ENCODE measurements around the gene MITF.

Gene MITF

DNA sequence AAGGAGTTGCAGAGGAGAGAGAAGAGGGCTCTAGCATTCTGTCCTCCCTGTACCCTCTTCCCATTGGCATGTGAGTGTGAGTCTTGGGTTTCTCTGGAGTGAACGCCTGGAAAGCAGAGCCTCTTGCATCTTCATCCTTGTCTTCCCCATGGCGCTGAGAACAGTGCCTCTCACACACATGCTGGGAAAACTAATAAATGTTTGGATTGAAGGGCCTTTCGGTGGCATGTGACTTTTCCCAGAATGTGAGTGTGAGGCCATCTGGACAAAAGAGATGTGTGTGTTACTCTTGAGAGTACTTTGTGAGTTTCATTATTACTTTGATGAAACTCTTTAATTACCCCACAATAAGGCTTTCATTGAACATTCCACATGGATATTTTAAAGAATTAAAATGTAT, 122.3 kb downstream of the MITF start:
- Histone ChIP-seq H3K4me2 (ENCODE audit: low read length) (no peak overlapping the region), H3K79me2 (ENCODE audit: low read length) (no peaks in the 10 kb centered on the region), H4K20me1 (ENCODE audit: insufficient read depth, low read length) (no peaks in the 10 kb centered on the region), H3K27ac (ENCODE audit: low read length) (no peak overlapping the region), H3K36me3 (replicated peaks; ENCODE audit: low read depth, low read length) (no peaks in the 10 kb centered on the region), H3K27me3 (ENCODE audit: low read depth, low read length) (no peaks in the 10 kb centered on the region), H2AFZ (ENCODE audit: low read depth, low read length) (no peak overlapping the region), H3K9me3 (ENCODE audit: insufficient read depth, low read length) (no peaks in the 10 kb centered on the region), H3K4me1 (ENCODE audit: low read length) (no peaks in the 10 kb centered on the region), H3K9ac (ENCODE audit: low read length) (no peak overlapping the region), H3K4me3 (ENCODE audit: low read length) (no peak overlapping the region)
- TF ChIP-seq CTCF (IDR thresholded peaks at IDR 0.05; ENCODE audit: low read depth, low read length) (no peak), EZH2phosphoT487 (IDR thresholded peaks at IDR 0.05; ENCODE audit: low read depth) (no peak)

- Histone ChIP-seq H3K9ac (ENCODE audit: low read length) (no peak overlapping the region), H4K20me1 (ENCODE audit: insufficient read depth, low read length) (no peaks in the 10 kb centered on the region), H3K9me3 (ENCODE audit: insufficient read depth, low read length) (no peaks in the 10 kb centered on the region), H3K4me1 (ENCODE audit: low read length) (no peaks in the 10 kb centered on the region), H3K36me3 (replicated peaks; ENCODE audit: low read depth, low read length) (no peaks in the 10 kb centered on the region), H3K4me3 (ENCODE audit: low read length) (no peak overlapping the region), H3K27ac (ENCODE audit: low read length) (no peak overlapping the region), H2AFZ (ENCODE audit: low read depth, low read length) (no peak overlapping the region), H3K27me3 (ENCODE audit: low read depth, low read length) (no peaks in the 10 kb centered on the region), H3K4me2 (ENCODE audit: low read length) (no peak overlapping the region), H3K79me2 (ENCODE audit: low read length) (no peaks in the 10 kb centered on the region)
- TF ChIP-seq CTCF (IDR thresholded peaks at IDR 0.05; ENCODE audit: low read depth, low read length): no peak
- no peak for TF ChIP-seq EZH2phosphoT487 (IDR thresholded peaks at IDR 0.05; ENCODE audit: low read depth)
These were observed 124.9 kb downstream of the MITF start for GRCh38 chr3:69864141-69864540.

GRCh38 chr3:69864766-69865165, 125.5 kb downstream of the MITF start:
- Histone ChIP-seq H3K9me3 (ENCODE audit: insufficient read depth, low read length) (no peaks in the 10 kb centered on the region), H3K27ac (ENCODE audit: low read length) (no peak overlapping the region), H3K9ac (ENCODE audit: low read length) (no peak overlapping the region), H3K79me2 (ENCODE audit: low read length) (no peaks in the 10 kb centered on the region), H2AFZ (ENCODE audit: low read depth, low read length) (no peak overlapping the region), H3K27me3 (ENCODE audit: low read depth, low read length) (no peaks in the 10 kb centered on the region), H3K4me3 (ENCODE audit: low read length) (no peak overlapping the region), H3K36me3 (replicated peaks; ENCODE audit: low read depth, low read length) (no peaks in the 10 kb centered on the region), H3K4me2 (ENCODE audit: low read length) (no peak overlapping the region), H3K4me1 (ENCODE audit: low read length) (no peaks in the 10 kb centered on the region), H4K20me1 (ENCODE audit: insufficient read depth, low read length) (no peaks in the 10 kb centered on the region)
- TF ChIP-seq CTCF (IDR thresholded peaks at IDR 0.05; ENCODE audit: low read depth, low read length) (no peak), EZH2phosphoT487 (IDR thresholded peaks at IDR 0.05; ENCODE audit: low read depth) (no peak)

- TF ChIP-seq CTCF (IDR thresholded peaks at IDR 0.05; ENCODE audit: low read depth, low read length): no peak
- TF ChIP-seq EZH2phosphoT487 (IDR thresholded peaks at IDR 0.05; ENCODE audit: low read depth): no peak
- no peaks in the 10 kb centered on the region for H3K27me3 ChIP-seq (ENCODE audit: low read depth, low read length)
- no peaks in the 10 kb centered on the region for H3K4me1 ChIP-seq (ENCODE audit: low read length)
- no peak overlapping the region for H2AFZ ChIP-seq (ENCODE audit: low read depth, low read length)
- no peaks in the 10 kb centered on the region for H3K9me3 ChIP-seq (ENCODE audit: insufficient read depth, low read length)
- H3K27ac ChIP-seq (ENCODE audit: low read length): no peak overlapping the region
- H3K79me2 ChIP-seq (ENCODE audit: low read length): no peaks in the 10 kb centered on the region
- H3K9ac ChIP-seq (ENCODE audit: low read length): no peak overlapping the region
- H3K36me3 ChIP-seq (replicated peaks; ENCODE audit: low read depth, low read length): no peaks in the 10 kb centered on the region
- no peaks in the 10 kb centered on the region for H4K20me1 ChIP-seq (ENCODE audit: insufficient read depth, low read length)
- no peak overlapping the region for H3K4me2 ChIP-seq (ENCODE audit: low read length)
- no peak overlapping the region for H3K4me3 ChIP-seq (ENCODE audit: low read length)
These were observed 126.8 kb downstream of the MITF start for GRCh38 chr3:69865925-69866679.
